HG03064 (cell line): ENCODE measurements around the gene GJB4.
"Not testable (repeated sequence)": the region's sequence is repeated elsewhere in the genome, so short reads cannot be mapped to it uniquely, and the experiment has no call there.

Experiments
- ATAC-seq: cut with Tn5 transposase; IDR thresholded peaks from one replicate; pipeline ENCODE4 v1.9.1; 2021; ENCODE audit warnings: low read depth; ENCODE audit not compliant: unreplicated experiment

GJB4 gene

DNA sequence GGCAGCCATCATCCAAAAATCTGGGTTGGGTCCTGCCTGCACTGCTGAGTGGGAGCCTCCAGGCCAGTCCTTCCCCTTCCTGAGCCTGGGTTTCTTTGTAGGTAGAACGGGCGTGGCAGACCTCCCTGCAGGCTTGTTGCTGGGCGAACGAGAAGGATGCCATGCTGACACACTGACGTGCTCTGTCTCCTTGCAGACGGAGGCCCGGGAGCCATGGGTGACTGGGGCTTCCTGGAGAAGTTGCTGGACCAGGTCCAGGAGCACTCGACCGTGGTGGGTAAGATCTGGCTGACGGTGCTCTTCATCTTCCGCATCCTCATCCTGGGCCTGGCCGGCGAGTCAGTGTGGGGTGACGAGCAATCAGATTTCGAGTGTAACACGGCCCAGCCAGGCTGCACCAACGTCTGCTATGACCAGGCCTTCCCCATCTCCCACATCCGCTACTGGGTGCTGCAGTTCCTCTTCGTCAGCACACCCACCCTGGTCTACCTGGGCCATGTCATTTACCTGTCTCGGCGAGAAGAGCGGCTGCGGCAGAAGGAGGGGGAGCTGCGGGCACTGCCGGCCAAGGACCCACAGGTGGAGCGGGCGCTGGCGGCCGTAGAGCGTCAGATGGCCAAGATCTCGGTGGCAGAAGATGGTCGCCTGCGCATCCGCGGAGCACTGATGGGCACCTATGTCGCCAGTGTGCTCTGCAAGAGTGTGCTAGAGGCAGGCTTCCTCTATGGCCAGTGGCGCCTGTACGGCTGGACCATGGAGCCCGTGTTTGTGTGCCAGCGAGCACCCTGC lies 34.7 kb downstream of the GJB4 start:
- ATAC-seq, result no peak

DNA sequence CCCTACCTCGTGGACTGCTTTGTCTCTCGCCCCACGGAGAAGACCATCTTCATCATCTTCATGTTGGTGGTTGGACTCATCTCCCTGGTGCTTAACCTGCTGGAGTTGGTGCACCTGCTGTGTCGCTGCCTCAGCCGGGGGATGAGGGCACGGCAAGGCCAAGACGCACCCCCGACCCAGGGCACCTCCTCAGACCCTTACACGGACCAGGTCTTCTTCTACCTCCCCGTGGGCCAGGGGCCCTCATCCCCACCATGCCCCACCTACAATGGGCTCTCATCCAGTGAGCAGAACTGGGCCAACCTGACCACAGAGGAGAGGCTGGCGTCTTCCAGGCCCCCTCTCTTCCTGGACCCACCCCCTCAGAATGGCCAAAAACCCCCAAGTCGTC lies 35.2 kb downstream of the GJB4 start:
- no peak for ATAC-seq

DNA sequence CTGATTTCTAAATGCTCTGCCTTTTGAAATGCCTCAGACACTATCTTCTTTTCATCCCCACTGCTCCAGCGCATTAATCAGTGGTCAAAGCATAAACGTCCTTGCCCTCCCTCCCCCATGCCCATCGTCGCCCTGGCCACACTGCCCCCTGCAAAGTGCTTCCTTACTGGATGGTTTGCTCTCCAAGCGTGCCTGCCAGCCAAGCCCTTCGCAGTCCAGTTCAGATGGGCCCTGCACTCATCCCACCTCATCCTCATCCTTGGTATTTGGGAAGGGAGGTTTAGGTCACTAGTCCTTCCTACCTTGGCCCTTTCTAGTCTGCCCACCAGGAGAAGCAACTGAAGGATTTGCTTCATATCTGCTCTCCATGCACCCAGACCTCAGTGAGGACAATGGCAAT lies 36.4 kb downstream of the GJB4 start:
- no peak for ATAC-seq

DNA sequence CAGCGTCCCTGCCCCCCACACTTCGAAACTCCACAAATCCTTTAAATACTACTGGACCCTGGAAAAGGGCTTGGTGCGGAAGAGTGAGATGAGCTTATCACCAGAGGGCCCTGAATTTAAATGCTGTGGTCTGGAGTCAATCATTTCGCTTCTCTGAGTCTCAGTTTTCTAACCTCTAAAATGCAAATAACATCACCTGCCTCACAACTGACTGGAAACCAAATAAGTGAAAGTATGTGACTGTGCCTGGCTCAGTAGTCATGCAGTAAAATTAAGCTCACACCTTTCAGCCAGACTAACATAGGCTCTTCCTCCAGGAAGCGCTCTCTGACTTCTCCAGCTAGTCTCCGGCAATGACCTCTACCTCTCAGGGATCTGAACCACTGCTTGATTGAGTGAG lies 37.5 kb downstream of the GJB4 start:
- ATAC-seq, result no peak

DNA sequence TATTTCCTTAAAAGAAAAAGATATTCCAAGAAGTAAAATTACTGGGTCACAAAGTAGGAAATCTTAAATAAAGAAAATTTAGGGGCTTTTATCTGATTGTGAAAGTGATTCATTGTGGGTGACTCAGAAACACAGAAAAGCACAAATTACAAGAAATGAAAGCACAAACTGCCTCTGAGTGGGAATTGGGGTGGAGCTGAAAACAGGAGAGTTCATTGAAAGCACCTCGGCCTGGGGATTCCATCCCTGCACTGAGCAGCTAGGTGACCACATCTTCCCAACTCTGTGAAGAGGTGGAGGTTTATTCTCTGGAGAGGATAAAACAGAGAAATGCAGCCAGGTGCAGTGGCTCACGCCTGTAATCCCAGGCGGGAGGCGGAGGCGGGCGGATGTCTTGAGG lies 40.7 kb downstream of the GJB4 start:
- ATAC-seq, result no peak

DNA sequence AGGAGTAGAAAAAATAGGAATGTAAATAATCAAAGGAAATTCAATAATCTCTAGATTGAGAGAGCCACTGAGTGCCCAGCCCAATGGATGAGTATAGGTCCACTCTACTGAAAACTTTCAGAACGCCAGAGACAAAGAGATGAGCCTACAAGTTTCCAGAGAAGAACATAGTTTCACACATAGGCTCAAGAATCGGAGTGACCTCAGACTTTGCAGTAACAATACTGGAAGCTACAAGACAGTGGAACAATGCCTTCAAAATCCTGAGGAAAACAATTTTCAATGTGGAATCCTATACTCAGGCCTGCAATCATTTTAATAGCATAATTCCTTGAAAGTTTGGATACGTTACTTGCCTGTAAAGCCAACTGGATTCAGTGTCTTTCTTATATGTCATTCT lies 44.2 kb downstream of the GJB4 start:
- no peak for ATAC-seq

DNA sequence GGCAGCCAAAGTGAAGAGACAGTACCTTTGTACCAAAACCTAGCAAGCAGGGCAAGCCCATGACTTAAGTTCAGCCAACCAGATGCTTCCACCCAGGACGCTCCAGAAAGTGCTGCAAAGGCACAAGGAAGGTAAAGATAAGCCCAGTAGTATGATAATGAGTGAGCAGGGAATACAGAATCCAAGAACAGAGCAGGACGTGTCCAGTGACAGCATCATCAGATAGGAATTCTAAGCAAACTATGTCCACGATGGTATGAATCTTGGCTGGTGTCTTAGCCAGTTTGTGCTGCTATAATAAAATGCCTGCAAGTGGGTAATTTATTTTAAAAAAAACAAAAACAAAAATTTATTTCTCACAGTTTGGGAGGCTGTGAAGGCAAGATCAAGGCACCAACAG lies 46.9 kb downstream of the GJB4 start:
- ATAC-seq, result no peak

DNA sequence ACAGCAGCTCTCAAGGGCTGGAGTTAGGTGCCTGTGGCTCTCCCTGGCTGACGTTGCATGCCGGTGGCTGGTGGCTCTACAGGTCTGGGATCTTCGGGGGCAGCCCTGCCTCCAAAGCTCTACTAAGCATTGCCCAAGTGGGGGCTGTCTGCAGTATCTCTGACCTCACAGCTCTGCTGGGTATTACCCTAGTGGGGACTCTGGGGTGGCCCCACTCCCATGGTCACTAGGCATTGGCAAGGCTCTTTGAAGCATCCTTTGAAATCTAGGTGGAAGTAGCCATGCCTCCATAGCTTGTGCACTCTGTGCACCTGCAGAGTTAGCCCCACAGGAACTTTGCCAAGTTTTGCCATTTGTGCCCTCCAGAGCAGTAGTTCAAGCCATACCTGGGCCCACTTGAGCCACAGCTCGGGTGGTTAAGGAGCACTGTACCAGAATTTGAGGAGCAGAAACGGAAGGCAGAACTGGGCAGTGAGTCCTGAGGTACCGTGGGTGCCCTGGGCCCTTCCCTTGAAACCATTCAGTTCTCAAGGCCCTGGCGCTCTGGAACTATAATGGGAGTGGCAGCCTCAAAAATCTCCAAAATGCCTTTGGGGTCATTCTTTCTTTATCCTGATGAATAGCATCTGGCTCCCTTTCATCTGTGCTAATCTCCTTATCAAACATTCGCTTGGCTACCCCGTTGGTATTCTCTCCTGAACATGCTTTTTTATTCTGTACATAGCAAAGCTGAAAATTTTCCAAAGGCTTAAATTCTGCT lies 48.7 kb downstream of the GJB4 start:
- ATAC-seq, result no peak

DNA sequence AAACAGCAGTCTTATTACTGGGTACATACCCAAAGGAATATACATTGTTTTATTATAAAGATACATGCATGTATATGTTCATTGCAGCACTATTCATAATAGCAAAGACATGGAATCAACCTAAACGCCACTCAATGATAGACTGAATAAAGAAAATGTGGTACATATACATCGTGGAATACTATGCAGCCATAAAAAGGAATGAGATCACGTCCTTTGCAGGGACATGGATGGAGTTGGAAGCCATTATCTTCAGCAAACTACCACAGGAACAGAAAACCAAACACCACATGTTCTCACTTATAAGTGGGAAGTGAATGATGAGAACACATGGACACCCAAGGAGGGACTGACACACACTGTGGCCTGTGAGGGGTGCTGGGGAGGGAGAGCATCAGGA lies 51.2 kb downstream of the GJB4 start:
- ATAC-seq, result not testable (repeated sequence)
